K562 (cell line): ENCODE data around the gene DHRS13. TPM values are rescaled to one million over a fixed set of nuclear protein-coding genes. Genes with fewer than 3 reads are reported as not detected.

Source experiments
- ELF4 ChIP-seq: fragments of 450-650 bp; formaldehyde crosslinking; IDR thresholded peaks from 2 replicates; pipeline ENCODE4 v1.4.0; 2022; ENCODE audit warnings: missing genetic modification characterization
- JUND ChIP-seq, 2 experiments: IDR thresholded peaks; 2 replicates in 1 of 2; 3 replicates in 1 of 2; pipeline ENCODE4 v1.6.1; 2011; ENCODE audit warnings: borderline replicate concordance in 2 of 2, low read depth in 2 of 2, low read length in 2 of 2, improper control_type of control experiment in 1 of 2, missing biosample characterization in 1 of 2, missing genetic modification characterization in 1 of 2, missing genetic modification reagents in 1 of 2
- MAFG ChIP-seq: fragments of 450-650 bp; conservative IDR thresholded peaks from 2 replicates; pipeline ENCODE4 v1.6.1; 2016; ENCODE audit warnings: missing genetic modification characterization, missing compliant biosample characterization
- MGA ChIP-seq: fragments of 450-650 bp; IDR thresholded peaks from 2 replicates; pipeline ENCODE4 v1.6.1; 2016; ENCODE audit warnings: mild to moderate bottlenecking, moderate library complexity
- PHTF2 ChIP-seq: fragments of 250-450 bp; sonication (Bioruptor Pico); IDR thresholded peaks from 2 replicates; pipeline ENCODE4 v1.5.0; 2021; ENCODE audit warnings: mild to moderate bottlenecking
- PREB ChIP-seq: sonication (generic); formaldehyde crosslinking; IDR thresholded peaks from 2 replicates; pipeline ENCODE4 v1.8.1; 2023; ENCODE audit warnings: mild to moderate bottlenecking, missing genetic modification reagents
- TSHZ1 ChIP-seq: fragments of 250-450 bp; sonication (Bioruptor Pico); IDR thresholded peaks from 2 replicates; pipeline ENCODE4 v1.4.0; 2020; ENCODE audit warnings: mild to moderate bottlenecking, moderate library complexity
- ZNF124 ChIP-seq: sonication (generic); formaldehyde crosslinking; IDR thresholded peaks from 2 replicates; pipeline ENCODE4 v1.8.1; 2022; ENCODE audit warnings: missing genetic modification reagents
- ZNF699 ChIP-seq: fragments of 250-450 bp; sonication (Bioruptor Pico); IDR thresholded peaks from 2 replicates; pipeline ENCODE4 v1.8.0; 2021; ENCODE audit warnings: mild to moderate bottlenecking, moderate library complexity; ENCODE audit not compliant: insufficient replicate concordance
- polyA plus RNA-seq, 8 experiments: library from polyadenylated mRNA; depleted of rRNA in 4 of 8; stranded (reverse) in 5 of 8; unstranded in 3 of 8; fragments of >200 nt; fragmentation: Nextera tagmentation in 2 of 8; fragmentation: Illumina TruSeq in 1 of 8; extraction: Ambion mirVana in 2 of 8; extraction: Trizol in 1 of 8; gene quantifications; 2 replicates each; pipeline versions ENCODE4 v1.2.1 to v1.2.3, GENCODE V29; 2011 to 2014; ENCODE audit warnings: inconsistent platforms in 1 of 8, missing spikeins in 1 of 8
- total RNA-seq, 7 experiments: library from RNA; depleted of rRNA in 6 of 7; stranded (reverse); fragments of >200 nt in 6 of 7; fragmentation: Illumina TruSeq in 2 of 7; extraction: Trizol in 2 of 7; gene quantifications; 2 replicates each; pipeline versions ENCODE4 v1.2.1 to v1.2.3, GENCODE V29; 2011 to 2021; ENCODE audit warnings: low replicate concordance in 1 of 7

DHRS13 gene
- total and polyA plus RNA-seq, 9 of the 15 experiments (the other 6 are each of a cell fraction or from before 2014, with no cell fraction given): 0.32 to 52.3 (median 34.3) TPM; not detected in 1

GRCh38 chr17:28864991-28865849 lies 37.7 kb downstream of the DHRS13 start (continued):
- TF ChIP-seq MGA (peak; percentile 82), ELF4 (peak; percentile 97), ZNF124 (CRISPR knock-in tag) (no peak), TSHZ1 (CRISPR knock-in tag) (no peak), JUND (IDR thresholded peaks at IDR 0.05; ENCODE audit: borderline replicate concordance, low read depth, low read length) (peak; percentile 85), JUND (tag; IDR thresholded peaks at IDR 0.05; ENCODE audit: borderline replicate concordance, low read depth, low read length) (0 out of 3 replicates have a peak, but pooled peaks have one; percentile 59), ZNF699 (CRISPR knock-in tag) (no peak), PHTF2 (CRISPR knock-in tag) (0 out of 2 replicates have a peak, but pooled peaks have one; percentile 68), MAFG (tag) (no peak), PREB (CRISPR knock-in tag) (0 out of 2 replicates have a peak, but pooled peaks have one; percentile 19)
